ENCODE results near the gene CFAP46. TPM values are rescaled to one million over a fixed set of nuclear protein-coding genes. Genes with fewer than 3 reads are reported as not detected.
A peak's percentile ranks its signal among the peaks of the same experiment; 100 is the strongest.

CFAP46 gene
- total and polyA plus RNA-seq, 9 donors = 0.50 to 22.4 (median 1.6) TPM; not detected in 1

GRCh38 chr10:132855889-132856288, 86.5 kb downstream of the CFAP46 start:
- H3K9me3 ChIP-seq = no peaks in the 10 kb centered on the region
- TF ChIP-seq CTCF (IDR thresholded peaks at IDR 0.05) = no peak
- no peak for TF ChIP-seq POLR2A (IDR thresholded peaks at IDR 0.05)
- no peak for TF ChIP-seq EP300 (IDR thresholded peaks at IDR 0.05)
- H3K27ac ChIP-seq = no peak overlapping the region
- no peak overlapping the region for H3K4me3 ChIP-seq
- peak in 2 of 5 donors; percentile 1 to 2 for DNase-seq
- intact Hi-C loops (cut with DNase I) = no loop called here
- no peaks in the 10 kb centered on the region for H3K36me3 ChIP-seq
- H3K4me1 ChIP-seq (ENCODE audit: insufficient read depth) = no peaks in the 10 kb centered on the region
- WGBS, 3 donors = 76 to 83% (median 78%) methylated on average over 7 of the region's 7 CpGs
- H3K27me3 ChIP-seq = no peaks in the 10 kb centered on the region

GRCh38 chr10:132851451-132851850, 90.9 kb downstream of the CFAP46 start:
- intact Hi-C loops (cut with DNase I) = no loop called here
- Histone ChIP-seq H3K4me1 (ENCODE audit: insufficient read depth) (no peaks in the 10 kb centered on the region), H3K4me3 (no peak overlapping the region), H3K36me3 (no peaks in the 10 kb centered on the region), H3K9me3 (no peaks in the 10 kb centered on the region), H3K27me3 (no peaks in the 10 kb centered on the region), H3K27ac (no peak overlapping the region)
- DNase-seq = no peak
- WGBS, 3 donors = 91 to 96% (median 94%) methylated on average over 22 of the region's 22 CpGs
- TF ChIP-seq CTCF (IDR thresholded peaks at IDR 0.05) = no peak
- no peak for TF ChIP-seq POLR2A (IDR thresholded peaks at IDR 0.05)
- no peak for TF ChIP-seq EP300 (IDR thresholded peaks at IDR 0.05)

- Histone ChIP-seq H3K36me3 (no peaks in the 10 kb centered on the region), H3K4me3 (no peak overlapping the region), H3K9me3 (no peaks in the 10 kb centered on the region), H3K27ac (no peak overlapping the region), H3K4me1 (ENCODE audit: insufficient read depth) (no peaks in the 10 kb centered on the region), H3K27me3 (no peaks in the 10 kb centered on the region)
- DNase-seq = no peak
- WGBS, 3 donors = 86 to 89% (median 87%) methylated on average over 17 of the region's 17 CpGs
- intact Hi-C loops (cut with DNase I) = no loop called here
- TF ChIP-seq EP300 (IDR thresholded peaks at IDR 0.05) = no peak
- TF ChIP-seq CTCF (IDR thresholded peaks at IDR 0.05) = no peak
- TF ChIP-seq POLR2A (IDR thresholded peaks at IDR 0.05) = no peak
Measured at GRCh38 chr10:132850896-132851295, 91.5 kb downstream of the CFAP46 start.

GRCh38 chr10:132850246-132850645, 92.1 kb downstream of the CFAP46 start:
- WGBS, 3 donors = 89 to 94% (median 92%) methylated on average over 14 to 15 of the region's 15 CpGs
- H3K4me3 ChIP-seq = no peak overlapping the region
- no peaks in the 10 kb centered on the region for H3K9me3 ChIP-seq
- H3K4me1 ChIP-seq (ENCODE audit: insufficient read depth) = no peaks in the 10 kb centered on the region
- peak in 1 of 5 donors; percentile 15 for DNase-seq
- intact Hi-C loops (cut with DNase I) = no loop called here
- TF ChIP-seq POLR2A (IDR thresholded peaks at IDR 0.05) (no peak), CTCF (IDR thresholded peaks at IDR 0.05) (no peak), EP300 (IDR thresholded peaks at IDR 0.05) (no peak)
- H3K27me3 ChIP-seq = no peaks in the 10 kb centered on the region
- H3K36me3 ChIP-seq = no peaks in the 10 kb centered on the region
- no peak overlapping the region for H3K27ac ChIP-seq

Measured in ovary (tissue), 9 donors.